ENCODE measurements around the gene GMDS.

GMDS gene

GRCh38 chr6:1622851-1623768, 622.3 kb downstream of the GMDS start:
- H3K4me1 ChIP-seq (ENCODE audit: low read depth, poor library complexity, severe bottlenecking), result no peaks in the 10 kb centered on the region
- no peaks in the 10 kb centered on the region for H3K36me3 ChIP-seq (ENCODE audit: insufficient read depth)
- H3K27ac ChIP-seq, result no peak overlapping the region
- no peak overlapping the region for H2AFZ ChIP-seq (ENCODE audit: low read depth)
- H3K79me2 ChIP-seq (ENCODE audit: insufficient read depth, low read depth), result no peaks in the 10 kb centered on the region
- H3K4me2 ChIP-seq, result no peak overlapping the region
- no peak overlapping the region for H3K9ac ChIP-seq
- TF ChIP-seq, protein P1, sequence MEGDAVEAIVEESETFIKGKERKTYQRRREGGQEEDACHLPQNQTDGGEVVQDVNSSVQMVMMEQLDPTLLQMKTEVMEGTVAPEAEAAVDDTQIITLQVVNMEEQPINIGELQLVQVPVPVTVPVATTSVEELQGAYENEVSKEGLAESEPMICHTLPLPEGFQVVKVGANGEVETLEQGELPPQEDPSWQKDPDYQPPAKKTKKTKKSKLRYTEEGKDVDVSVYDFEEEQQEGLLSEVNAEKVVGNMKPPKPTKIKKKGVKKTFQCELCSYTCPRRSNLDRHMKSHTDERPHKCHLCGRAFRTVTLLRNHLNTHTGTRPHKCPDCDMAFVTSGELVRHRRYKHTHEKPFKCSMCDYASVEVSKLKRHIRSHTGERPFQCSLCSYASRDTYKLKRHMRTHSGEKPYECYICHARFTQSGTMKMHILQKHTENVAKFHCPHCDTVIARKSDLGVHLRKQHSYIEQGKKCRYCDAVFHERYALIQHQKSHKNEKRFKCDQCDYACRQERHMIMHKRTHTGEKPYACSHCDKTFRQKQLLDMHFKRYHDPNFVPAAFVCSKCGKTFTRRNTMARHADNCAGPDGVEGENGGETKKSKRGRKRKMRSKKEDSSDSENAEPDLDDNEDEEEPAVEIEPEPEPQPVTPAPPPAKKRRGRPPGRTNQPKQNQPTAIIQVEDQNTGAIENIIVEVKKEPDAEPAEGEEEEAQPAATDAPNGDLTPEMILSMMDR (conservative IDR thresholded peaks at IDR 0.05; ENCODE audit: low read depth, low read length), result no peak
- H3K27me3 ChIP-seq (ENCODE audit: insufficient read depth, low read depth), result no peaks in the 10 kb centered on the region
- H4K20me1 ChIP-seq (ENCODE audit: insufficient read depth), result no peaks in the 10 kb centered on the region
- no peak overlapping the region for H3K4me3 ChIP-seq (IDR thresholded peaks at IDR 0.05; ENCODE audit: insufficient read depth, low read depth, low read length)

- H3K79me2 ChIP-seq (ENCODE audit: insufficient read depth, low read depth), result no peaks in the 10 kb centered on the region
- H2AFZ ChIP-seq (ENCODE audit: low read depth), result no peak overlapping the region
- H3K4me3 ChIP-seq (IDR thresholded peaks at IDR 0.05; ENCODE audit: insufficient read depth, low read depth, low read length), result no peak overlapping the region
- H3K4me2 ChIP-seq, result no peak overlapping the region
- no peaks in the 10 kb centered on the region for H3K4me1 ChIP-seq (ENCODE audit: low read depth, poor library complexity, severe bottlenecking)
- TF ChIP-seq, protein P1 (conservative IDR thresholded peaks at IDR 0.05; ENCODE audit: low read depth, low read length), result no peak
- H3K36me3 ChIP-seq (ENCODE audit: insufficient read depth), result no peaks in the 10 kb centered on the region
- no peaks in the 10 kb centered on the region for H4K20me1 ChIP-seq (ENCODE audit: insufficient read depth)
- H3K27me3 ChIP-seq (ENCODE audit: insufficient read depth, low read depth), result no peaks in the 10 kb centered on the region
- H3K27ac ChIP-seq, result no peak overlapping the region
- H3K9ac ChIP-seq, result no peak overlapping the region
Measured at GRCh38 chr6:1622220-1622850, 623.1 kb downstream of the GMDS start.

GRCh38 chr6:1621070-1621701, 624.2 kb downstream of the GMDS start:
- no peak overlapping the region for H2AFZ ChIP-seq (ENCODE audit: low read depth)
- no peak overlapping the region for H3K4me2 ChIP-seq
- no peaks in the 10 kb centered on the region for H3K4me1 ChIP-seq (ENCODE audit: low read depth, poor library complexity, severe bottlenecking)
- H3K27me3 ChIP-seq (ENCODE audit: insufficient read depth, low read depth), result no peaks in the 10 kb centered on the region
- H3K79me2 ChIP-seq (ENCODE audit: insufficient read depth, low read depth), result no peaks in the 10 kb centered on the region
- TF ChIP-seq, protein P1 (conservative IDR thresholded peaks at IDR 0.05; ENCODE audit: low read depth, low read length), result no peak
- H4K20me1 ChIP-seq (ENCODE audit: insufficient read depth), result no peaks in the 10 kb centered on the region
- no peak overlapping the region for H3K4me3 ChIP-seq (IDR thresholded peaks at IDR 0.05; ENCODE audit: insufficient read depth, low read depth, low read length)
- no peak overlapping the region for H3K27ac ChIP-seq
- no peak overlapping the region for H3K9ac ChIP-seq
- no peaks in the 10 kb centered on the region for H3K36me3 ChIP-seq (ENCODE audit: insufficient read depth)

GRCh38 chr6:1620504-1621069, 624.8 kb downstream of the GMDS start:
- Histone ChIP-seq H3K36me3 (ENCODE audit: insufficient read depth) (no peaks in the 10 kb centered on the region), H3K79me2 (ENCODE audit: insufficient read depth, low read depth) (no peaks in the 10 kb centered on the region), H3K4me2 (no peak overlapping the region), H3K9ac (no peak overlapping the region), H3K27me3 (ENCODE audit: insufficient read depth, low read depth) (no peaks in the 10 kb centered on the region), H4K20me1 (ENCODE audit: insufficient read depth) (no peaks in the 10 kb centered on the region), H2AFZ (ENCODE audit: low read depth) (no peak overlapping the region), H3K4me3 (IDR thresholded peaks at IDR 0.05; ENCODE audit: insufficient read depth, low read depth, low read length) (no peak overlapping the region), H3K4me1 (ENCODE audit: low read depth, poor library complexity, severe bottlenecking) (no peaks in the 10 kb centered on the region), H3K27ac (no peak overlapping the region)
- TF ChIP-seq, protein P1 (conservative IDR thresholded peaks at IDR 0.05; ENCODE audit: low read depth, low read length), result no peak

All from KMS-11 (cell line).